Thoracic aorta (tissue), 2 donors: Measurements from ENCODE around the gene MYO9A. TPM values are rescaled to one million over a fixed set of nuclear protein-coding genes. Genes with fewer than 3 reads are reported as not detected.

Experiments
- ATAC-seq: fragments of 150-250 bp; one replicate; pipeline ENCODE4 v1.8.0; 2017; ENCODE audit warnings: low read depth; ENCODE audit not compliant: insufficient number of reproducible peaks, low FRiP score
- DNase-seq: peaks from one replicate; pipeline ENCODE4 v3.0.0-alpha.2; 2020; ENCODE audit warnings: low spot score
- H3K27ac ChIP-seq, 2 donors: fragments of 200-600 bp; sonication (generic); 1 replicate in 1 of 2; 2 replicates in 1 of 2; pipeline ENCODE4 v1.5.1; 2016; ENCODE audit warnings: mild to moderate bottlenecking in 2 of 2, moderate library complexity in 2 of 2
- H3K27me3 ChIP-seq: fragments of 200-600 bp; sonication (generic); replicated peaks from 2 replicates; pipeline ENCODE4 v1.6.0; 2016; ENCODE audit warnings: mild to moderate bottlenecking; ENCODE audit not compliant: insufficient read depth
- H3K36me3 ChIP-seq: fragments of 200-600 bp; sonication (generic); one replicate; pipeline ENCODE4 v1.5.1; 2016
- H3K4me1 ChIP-seq, 2 donors: fragments of 200-600 bp; sonication (generic); 1 replicate in 1 of 2; 2 replicates in 1 of 2; pipeline versions ENCODE4 v1.5.1 to v1.6.0; 2016; ENCODE audit warnings: low read depth in 2 of 2, mild to moderate bottlenecking in 1 of 2; ENCODE audit not compliant: control insufficient read depth in 1 of 2
- H3K4me3 ChIP-seq: fragments of 200-600 bp; sonication (generic); 2 replicates; pipeline ENCODE4 v1.5.1; 2016; ENCODE audit warnings: mild to moderate bottlenecking
- H3K9me3 ChIP-seq: fragments of 200-600 bp; sonication (generic); 2 replicates; pipeline ENCODE4 v1.5.1; 2016
- CTCF ChIP-seq: fragments of 200-600 bp; sonication (generic); IDR thresholded peaks from one replicate; pipeline ENCODE4 v1.5.1; 2019; ENCODE audit warnings: antibody characterized with exemption
- total RNA-seq, 2 donors: library from RNA; depleted of rRNA; stranded (reverse); fragments of >200 nt; gene quantifications; one replicate each; pipeline versions ENCODE4 v1.1.0 to v1.2.3, GENCODE V29; 2016

MYO9A gene
- total RNA-seq, 2 donors from 2014 or later: 48.2 to 57.4 TPM

- Histone ChIP-seq H3K36me3 (no peaks in the 10 kb centered on the region), H3K27ac (no peak overlapping the region), H3K9me3 (no peaks in the 10 kb centered on the region), H3K4me1 (peaks cover 0 to 6% of the 10 kb centered on the region in 2 donors), H3K4me3 (no peak overlapping the region), H3K27me3 (no peaks in the 10 kb centered on the region)
- ATAC-seq (no peak), DNase-seq (no peak)
- no peak for TF ChIP-seq CTCF
Observed at GRCh38 chr15:71798641-71799040, 319.3 kb downstream of the MYO9A start.

GRCh38 chr15:71792521-71792920, 325.4 kb downstream of the MYO9A start:
- DNase-seq: no peak
- Histone ChIP-seq H3K9me3 (no peaks in the 10 kb centered on the region), H3K27me3 (no peaks in the 10 kb centered on the region), H3K36me3 (no peaks in the 10 kb centered on the region), H3K4me3 (no peak overlapping the region), H3K27ac (no peak overlapping the region), H3K4me1 (no peaks in the 10 kb centered on the region)
- ATAC-seq: no peak
- no peak for TF ChIP-seq CTCF

- no peak overlapping the region for H3K4me3 ChIP-seq
- ATAC-seq (no peak), DNase-seq (no peak)
- no peaks in the 10 kb centered on the region for H3K36me3 ChIP-seq
- no peaks in the 10 kb centered on the region for H3K9me3 ChIP-seq
- H3K27me3 ChIP-seq: no peaks in the 10 kb centered on the region
- TF ChIP-seq CTCF: no peak
- no peak overlapping the region for H3K27ac ChIP-seq
- H3K4me1 ChIP-seq: no peaks in the 10 kb centered on the region
Observed at GRCh38 chr15:71791975-71792374, 326.0 kb downstream of the MYO9A start.

GRCh38 chr15:71790081-71790480, 327.9 kb downstream of the MYO9A start:
- H3K27me3 ChIP-seq: no peaks in the 10 kb centered on the region
- H3K27ac ChIP-seq: no peak overlapping the region
- no peak for TF ChIP-seq CTCF
- DNase-seq (no peak), ATAC-seq (no peak)
- H3K4me1 ChIP-seq: no peaks in the 10 kb centered on the region
- H3K36me3 ChIP-seq: no peaks in the 10 kb centered on the region
- no peaks in the 10 kb centered on the region for H3K9me3 ChIP-seq
- H3K4me3 ChIP-seq: no peak overlapping the region

GRCh38 chr15:71789616-71790015, 328.3 kb downstream of the MYO9A start:
- H3K4me3 ChIP-seq: no peak overlapping the region
- no peak for ATAC-seq
- no peaks in the 10 kb centered on the region for H3K9me3 ChIP-seq
- TF ChIP-seq CTCF: no peak
- no peak overlapping the region for H3K27ac ChIP-seq
- no peak for DNase-seq
- H3K4me1 ChIP-seq: no peaks in the 10 kb centered on the region
- H3K36me3 ChIP-seq: no peaks in the 10 kb centered on the region
- H3K27me3 ChIP-seq: no peaks in the 10 kb centered on the region
